LNCAP (cell line): ENCODE data around the gene ZBTB43.

ENCODE experiments used
- TF ChIP-seq, protein P1 (sequence below): fragments of 450-650 bp; IDR thresholded peaks from 2 replicates; pipeline ENCODE4 v1.5.1; 2017; ENCODE audit warnings: mild to moderate bottlenecking

ZBTB43 gene

DNA sequence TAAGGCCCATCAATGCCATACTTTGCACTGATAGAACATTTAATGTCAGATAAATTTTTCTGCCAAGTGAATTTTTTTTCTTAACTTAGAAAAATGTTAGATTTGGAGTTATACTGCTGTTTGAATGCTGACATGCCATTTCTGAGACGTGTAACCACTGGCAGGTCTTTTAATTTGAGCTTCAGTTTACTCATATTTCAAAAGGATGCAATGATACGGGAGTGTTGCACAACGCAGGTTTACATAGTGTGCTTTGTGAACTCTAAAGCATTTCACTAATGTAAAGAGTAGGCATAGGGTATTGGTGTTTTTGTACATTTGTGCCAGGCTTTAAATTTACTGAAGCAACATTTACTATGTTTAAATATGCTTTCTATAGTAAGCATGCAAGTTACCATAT lies 4.2 kb downstream of the ZBTB43 start:
- TF ChIP-seq, protein P1, sequence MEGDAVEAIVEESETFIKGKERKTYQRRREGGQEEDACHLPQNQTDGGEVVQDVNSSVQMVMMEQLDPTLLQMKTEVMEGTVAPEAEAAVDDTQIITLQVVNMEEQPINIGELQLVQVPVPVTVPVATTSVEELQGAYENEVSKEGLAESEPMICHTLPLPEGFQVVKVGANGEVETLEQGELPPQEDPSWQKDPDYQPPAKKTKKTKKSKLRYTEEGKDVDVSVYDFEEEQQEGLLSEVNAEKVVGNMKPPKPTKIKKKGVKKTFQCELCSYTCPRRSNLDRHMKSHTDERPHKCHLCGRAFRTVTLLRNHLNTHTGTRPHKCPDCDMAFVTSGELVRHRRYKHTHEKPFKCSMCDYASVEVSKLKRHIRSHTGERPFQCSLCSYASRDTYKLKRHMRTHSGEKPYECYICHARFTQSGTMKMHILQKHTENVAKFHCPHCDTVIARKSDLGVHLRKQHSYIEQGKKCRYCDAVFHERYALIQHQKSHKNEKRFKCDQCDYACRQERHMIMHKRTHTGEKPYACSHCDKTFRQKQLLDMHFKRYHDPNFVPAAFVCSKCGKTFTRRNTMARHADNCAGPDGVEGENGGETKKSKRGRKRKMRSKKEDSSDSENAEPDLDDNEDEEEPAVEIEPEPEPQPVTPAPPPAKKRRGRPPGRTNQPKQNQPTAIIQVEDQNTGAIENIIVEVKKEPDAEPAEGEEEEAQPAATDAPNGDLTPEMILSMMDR, result no peak

DNA sequence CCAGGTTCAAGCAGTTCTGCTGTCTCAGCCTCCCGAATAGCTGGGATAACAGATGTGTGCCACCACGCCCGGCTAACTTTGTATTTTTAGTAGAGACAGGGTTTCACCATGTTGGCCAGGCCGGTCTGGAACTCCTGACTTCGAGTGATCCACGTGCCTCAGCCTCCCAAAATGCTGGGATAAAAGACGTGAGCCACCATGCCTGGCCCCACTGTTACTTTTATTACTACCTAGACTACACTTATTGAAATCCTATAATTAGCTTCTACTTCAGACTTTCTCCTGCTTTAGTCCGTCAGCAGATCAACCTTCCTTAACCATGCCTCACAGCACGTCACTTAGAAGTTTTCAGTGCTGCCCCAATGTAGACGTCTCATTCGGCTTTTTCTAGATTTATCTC lies 8.2 kb downstream of the ZBTB43 start:
- TF ChIP-seq, protein P1, result no peak

DNA sequence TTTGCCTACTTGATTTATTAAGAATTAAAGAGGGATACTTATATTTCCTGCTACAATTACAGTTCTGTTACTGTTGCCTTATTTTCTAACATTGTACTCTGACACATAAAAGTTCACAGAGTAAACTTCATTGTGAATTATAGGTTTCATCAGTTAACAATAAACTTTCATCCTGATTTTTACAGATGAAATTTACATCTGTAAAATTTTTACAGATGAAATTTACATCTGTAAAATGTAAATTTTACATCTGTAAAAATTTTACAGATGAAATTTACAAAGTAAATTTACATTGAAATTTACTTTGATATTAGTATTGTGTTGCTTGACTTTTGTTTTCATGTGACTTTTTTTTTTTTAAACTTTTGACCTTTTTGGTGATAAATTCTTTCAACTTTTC lies 9.3 kb downstream of the ZBTB43 start:
- TF ChIP-seq, protein P1, result no peak

DNA sequence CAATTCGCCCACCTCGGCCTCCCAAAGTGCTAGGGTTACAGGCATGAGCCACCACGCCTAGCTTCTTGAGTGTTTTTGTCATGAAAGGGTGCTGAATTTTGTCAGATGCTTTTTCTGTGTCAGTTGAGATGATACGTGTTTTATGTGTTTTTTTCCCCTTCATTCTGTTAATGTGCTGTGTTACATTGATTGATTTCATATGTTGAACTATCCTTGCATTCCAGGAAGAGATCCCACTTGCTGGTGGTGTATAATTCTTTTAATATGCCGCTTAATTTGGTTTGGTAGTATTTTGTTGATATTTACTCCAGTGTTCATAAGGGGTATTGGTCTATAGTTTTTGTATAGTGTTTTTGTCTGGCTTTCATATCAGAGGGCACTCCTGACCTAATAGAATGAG lies 13.6 kb downstream of the ZBTB43 start:
- TF ChIP-seq, protein P1, result no peak

DNA sequence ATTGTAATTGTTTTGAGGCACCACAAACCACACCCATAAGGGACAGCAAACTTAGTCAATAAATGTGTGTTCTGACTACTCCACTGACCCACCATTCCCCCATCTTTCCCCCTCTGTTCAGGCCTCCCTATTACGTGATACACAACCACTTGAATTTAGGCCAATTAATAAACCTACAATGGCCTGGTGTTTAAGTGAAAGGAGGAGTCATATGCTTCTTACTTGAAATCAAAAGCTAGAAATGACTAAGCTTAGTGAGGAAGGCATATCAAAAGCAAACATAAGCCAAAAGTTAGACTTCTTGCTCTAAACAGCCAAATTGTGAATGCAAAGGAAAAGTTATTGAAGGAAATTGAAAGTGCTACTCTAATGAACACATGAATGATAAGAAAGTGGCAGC lies 14.6 kb downstream of the ZBTB43 start:
- TF ChIP-seq, protein P1, result no peak

DNA sequence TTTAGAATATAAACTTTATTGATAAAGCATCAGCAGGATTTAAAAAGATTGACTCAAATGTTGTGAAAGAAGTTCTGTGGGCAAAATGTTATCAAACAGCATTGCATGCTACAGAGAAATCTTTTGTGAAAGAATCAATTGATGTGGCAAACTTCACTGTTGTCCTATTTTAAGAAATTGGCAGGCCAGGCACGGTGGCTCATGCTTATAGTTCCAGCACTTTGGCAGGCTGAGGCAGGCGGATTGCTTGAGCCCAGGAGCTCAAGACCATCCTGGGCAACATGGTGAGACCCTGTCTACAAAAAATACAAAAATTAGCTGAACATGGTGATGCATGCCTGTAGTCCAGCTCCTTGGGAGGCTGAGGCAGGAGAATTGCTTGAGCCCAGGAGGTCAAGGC lies 17.4 kb downstream of the ZBTB43 start:
- TF ChIP-seq, protein P1, result no peak

DNA sequence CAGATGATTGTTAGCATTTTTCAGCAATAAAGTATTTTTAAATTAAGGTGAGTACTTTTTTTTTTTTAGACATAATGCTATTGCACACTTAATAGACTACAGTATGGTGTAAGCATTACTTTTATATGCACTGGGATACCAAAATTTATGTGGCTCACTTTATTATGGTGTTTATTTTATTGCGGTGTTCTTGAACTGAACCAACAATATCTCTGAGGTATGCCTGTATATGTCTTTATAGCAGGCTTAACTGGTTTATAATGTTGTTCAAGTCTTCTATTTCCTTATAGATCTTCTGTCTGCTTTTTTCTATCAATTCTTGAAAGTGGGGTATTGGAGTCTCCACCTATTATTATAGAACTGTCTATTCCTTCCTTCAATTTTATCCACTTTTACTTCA lies 18.0 kb downstream of the ZBTB43 start:
- TF ChIP-seq, protein P1, result no peak

DNA sequence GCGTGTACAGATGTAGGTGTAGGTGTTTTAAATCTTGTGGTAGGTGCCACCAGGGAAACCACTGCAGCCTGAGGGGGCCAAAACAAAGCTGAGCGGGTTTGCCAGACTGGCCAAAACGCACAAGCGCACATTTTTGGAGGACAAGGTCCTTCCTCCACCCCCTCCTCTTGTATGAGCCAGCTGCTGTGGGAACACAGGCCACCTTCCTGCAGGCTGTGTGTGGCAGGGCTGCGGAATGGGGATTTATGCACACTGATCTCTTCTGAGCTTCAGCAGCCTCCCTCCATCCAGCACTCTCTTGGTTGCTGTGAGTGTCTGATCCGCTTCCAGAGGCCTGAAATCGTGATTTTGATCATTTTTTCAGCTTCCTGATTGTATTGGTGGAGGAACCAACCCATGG lies 22.4 kb downstream of the ZBTB43 start:
- TF ChIP-seq, protein P1, result no peak
